ENCODE measurements around the gene FAM117B. TPM values are rescaled to one million over a fixed set of nuclear protein-coding genes. Genes with fewer than 3 reads are reported as not detected.
A peak's percentile ranks its signal among the peaks of the same experiment; 100 is the strongest.

Gene FAM117B
- total RNA-seq, 2 experiments from 2014 or later, result 46.8 to 50.4 TPM

GRCh38 chr2:202700075-202700901 lies 65.5 kb downstream of the FAM117B start:
- peak overlapping the region; percentile 64 for H3K4me3 Mint-ChIP-seq
- Histone ChIP-seq H3K4me3 (ENCODE audit: low read length) (no peak overlapping the region), H3K36me3 (ENCODE audit: insufficient read depth, low read length) (peaks cover 10% of the 10 kb centered on the region), H3K27ac (ENCODE audit: low read depth in 1 of 2, low read length in 2 of 2) (peak overlapping the region in 1 of 2 donors; percentile 13), H3K9me3 (ENCODE audit: control insufficient read depth in 1 of 2, insufficient read depth in 1 of 2, low read length in 2 of 2) (no peaks in the 10 kb centered on the region), H3K4me1 (ENCODE audit: insufficient read depth, low read length) (peaks cover 7% of the 10 kb centered on the region), H3K27me3 (ENCODE audit: control insufficient read depth in 1 of 2, insufficient read depth in 2 of 2, low read length in 2 of 2) (no peaks in the 10 kb centered on the region)
- H3K27me3 Mint-ChIP-seq, result no peaks in the 10 kb centered on the region
- H3K4me1 Mint-ChIP-seq (ENCODE audit: low read depth), result peaks cover 55% of the 10 kb centered on the region
- intact Hi-C loops (cut with DNase I, micrococcal nuclease), result loop anchor here (5.0 to 10.0 kb wide), 2 partner anchors 47 to 55 kb away; no protein-coding TSS in a partner anchor
- H3K36me3 Mint-ChIP-seq (ENCODE audit: low read depth), result peaks cover 70% of the 10 kb centered on the region
- peak overlapping the region; percentile 82 for H3K27ac Mint-ChIP-seq
- DNase-seq (peak in 2 of 14 experiments; percentile 12 to 22), ATAC-seq (ENCODE audit: poor library complexity) (peak; percentile 49)
- H3K9me3 Mint-ChIP-seq, result no peaks in the 10 kb centered on the region
- ChIA-PET POLR2A (interaction anchor here (0.6 to 3.1 kb wide), 6 partner anchors 8 to 108 kb away, joined by 3 to 19 read pairs (median 3); partner anchors contain the start of gene FAM117B), CTCF (interaction anchor here (1.9 kb wide), 1 partner anchor 111 kb away, joined by 7 read pairs; no protein-coding TSS in a partner anchor)
- TF ChIP-seq CTCF (IDR thresholded peaks at IDR 0.05), result no peak

- H3K9me3 ChIP-seq (ENCODE audit: control insufficient read depth in 1 of 2, insufficient read depth in 1 of 2, low read length in 2 of 2), result no peaks in the 10 kb centered on the region
- no peak for TF ChIP-seq CTCF (IDR thresholded peaks at IDR 0.05)
- Mint-ChIP-seq H3K9me3 (no peaks in the 10 kb centered on the region), H3K4me3 (no peak overlapping the region), H3K36me3 (ENCODE audit: low read depth) (peaks cover 52% of the 10 kb centered on the region), H3K27ac (peak overlapping the region; percentile 1), H3K27me3 (no peaks in the 10 kb centered on the region), H3K4me1 (ENCODE audit: low read depth) (peaks cover 66% of the 10 kb centered on the region)
- ATAC-seq (ENCODE audit: poor library complexity) (no peak), DNase-seq (no peak)
- H3K4me1 ChIP-seq (ENCODE audit: insufficient read depth, low read length), result peaks cover 7% of the 10 kb centered on the region
- POLR2A ChIA-PET, result no interaction called here
- intact Hi-C loops (cut with DNase I, micrococcal nuclease), result loop anchor here (5.0 to 10.0 kb wide), 2 partner anchors 44 to 58 kb away; no protein-coding TSS in a partner anchor
- no peaks in the 10 kb centered on the region for H3K36me3 ChIP-seq (ENCODE audit: insufficient read depth, low read length)
- H3K27me3 ChIP-seq (ENCODE audit: control insufficient read depth in 1 of 2, insufficient read depth in 2 of 2, low read length in 2 of 2), result no peaks in the 10 kb centered on the region
- H3K4me3 ChIP-seq (ENCODE audit: low read length), result no peak overlapping the region
- CTCF ChIA-PET, result interaction anchor here (1.4 kb wide), 1 partner anchor 8 kb away, joined by 3 read pairs; no protein-coding TSS in a partner anchor
- no peak overlapping the region for H3K27ac ChIP-seq (ENCODE audit: low read depth in 1 of 2, low read length in 2 of 2)
Observed at GRCh38 chr2:202703091-202703490, 68.3 kb downstream of the FAM117B start.

GRCh38 chr2:202704248-202704647 lies 69.5 kb downstream of the FAM117B start:
- Mint-ChIP-seq H3K4me1 (ENCODE audit: low read depth) (peaks cover 73% of the 10 kb centered on the region), H3K36me3 (ENCODE audit: low read depth) (peaks cover 51% of the 10 kb centered on the region), H3K4me3 (no peak overlapping the region), H3K27ac (peak overlapping the region; percentile 47), H3K9me3 (no peaks in the 10 kb centered on the region), H3K27me3 (no peaks in the 10 kb centered on the region)
- no peaks in the 10 kb centered on the region for H3K27me3 ChIP-seq (ENCODE audit: control insufficient read depth in 1 of 2, insufficient read depth in 2 of 2, low read length in 2 of 2)
- ChIA-PET POLR2A (interaction anchor here (0.6 kb wide), 1 partner anchor 61 kb away, joined by 3 read pairs; no protein-coding TSS in a partner anchor), CTCF (interaction anchor here (1.4 kb wide), 1 partner anchor 10 kb away, joined by 3 read pairs; no protein-coding TSS in a partner anchor)
- H3K4me3 ChIP-seq (ENCODE audit: low read length), result no peak overlapping the region
- peaks cover 7% of the 10 kb centered on the region for H3K4me1 ChIP-seq (ENCODE audit: insufficient read depth, low read length)
- ATAC-seq (ENCODE audit: poor library complexity), result no peak
- intact Hi-C loops (cut with DNase I, micrococcal nuclease), result loop anchor here (5.0 to 10.0 kb wide), 2 partner anchors 43 to 59 kb away; no protein-coding TSS in a partner anchor
- DNase-seq, result no peak
- no peaks in the 10 kb centered on the region for H3K36me3 ChIP-seq (ENCODE audit: insufficient read depth, low read length)
- TF ChIP-seq CTCF (IDR thresholded peaks at IDR 0.05), result no peak
- H3K27ac ChIP-seq (ENCODE audit: low read depth in 1 of 2, low read length in 2 of 2), result no peak overlapping the region
- H3K9me3 ChIP-seq (ENCODE audit: control insufficient read depth in 1 of 2, insufficient read depth in 1 of 2, low read length in 2 of 2), result no peaks in the 10 kb centered on the region
